Stomach smooth muscle (tissue), 2 donors: ENCODE data around the gene SPANXN5.
"Not testable (repeated sequence)": the region's sequence is repeated elsewhere in the genome, so short reads cannot be mapped to it uniquely, and the experiment has no call there.

Experiments
- H3K27ac ChIP-seq: one replicate; pipeline ENCODE4 v1.7.0; 2013; ENCODE audit warnings: mild to moderate bottlenecking, low read length, inconsistent platforms
- H3K27me3 ChIP-seq, 2 donors: one replicate each; pipeline ENCODE4 v1.7.0; 2013; ENCODE audit warnings: low read length in 2 of 2; ENCODE audit not compliant: insufficient read depth in 2 of 2, control insufficient read depth in 1 of 2
- H3K36me3 ChIP-seq, 2 donors: one replicate each; pipeline ENCODE4 v1.7.0; 2013; ENCODE audit warnings: low read length in 2 of 2; ENCODE audit not compliant: control insufficient read depth in 2 of 2, insufficient read depth in 2 of 2
- H3K4me1 ChIP-seq: one replicate; pipeline ENCODE4 v1.7.0; 2013; ENCODE audit warnings: low read length; ENCODE audit not compliant: control insufficient read depth, insufficient read depth
- H3K4me3 ChIP-seq, 2 donors: one replicate each; pipeline ENCODE4 v1.7.0; 2013; ENCODE audit warnings: low read length in 2 of 2
- H3K9ac ChIP-seq, 2 donors: one replicate each; pipeline ENCODE4 v1.7.0; 2013; ENCODE audit warnings: low read length in 2 of 2, mild to moderate bottlenecking in 1 of 2
- H3K9me3 ChIP-seq, 2 donors: one replicate each; pipeline ENCODE4 v1.7.0; 2013; ENCODE audit warnings: low read length in 2 of 2; ENCODE audit not compliant: control insufficient read depth in 2 of 2
- donor health status: healthy.
- donor health status: Pancreatic carcinoma.

The SPANXN5 gene

GRCh38 chrX:52750952-52751351, 46.3 kb downstream of the SPANXN5 start, which contains the start of gene SSX2B:
TSS of gene SSX2B (plus strand) at chrX:52751252. CDS start at chrX:52752681, 1,429 bp downstream.
- H3K4me3 ChIP-seq, H3K36me3 ChIP-seq, H3K9me3 ChIP-seq, H3K27me3 ChIP-seq, H3K4me1 ChIP-seq, H3K9ac ChIP-seq, H3K27ac ChIP-seq: not testable (repeated sequence)
